ENCODE results near the gene KLHL6. TPM values are rescaled to one million over a fixed set of nuclear protein-coding genes. Genes with fewer than 3 reads are reported as not detected.

KLHL6 gene
- total and polyA plus RNA-seq, 2 of the 8 experiments (the other 6 are each of a cell fraction or from before 2014, with no cell fraction given): 0.05 TPM; not detected in 1

DNA sequence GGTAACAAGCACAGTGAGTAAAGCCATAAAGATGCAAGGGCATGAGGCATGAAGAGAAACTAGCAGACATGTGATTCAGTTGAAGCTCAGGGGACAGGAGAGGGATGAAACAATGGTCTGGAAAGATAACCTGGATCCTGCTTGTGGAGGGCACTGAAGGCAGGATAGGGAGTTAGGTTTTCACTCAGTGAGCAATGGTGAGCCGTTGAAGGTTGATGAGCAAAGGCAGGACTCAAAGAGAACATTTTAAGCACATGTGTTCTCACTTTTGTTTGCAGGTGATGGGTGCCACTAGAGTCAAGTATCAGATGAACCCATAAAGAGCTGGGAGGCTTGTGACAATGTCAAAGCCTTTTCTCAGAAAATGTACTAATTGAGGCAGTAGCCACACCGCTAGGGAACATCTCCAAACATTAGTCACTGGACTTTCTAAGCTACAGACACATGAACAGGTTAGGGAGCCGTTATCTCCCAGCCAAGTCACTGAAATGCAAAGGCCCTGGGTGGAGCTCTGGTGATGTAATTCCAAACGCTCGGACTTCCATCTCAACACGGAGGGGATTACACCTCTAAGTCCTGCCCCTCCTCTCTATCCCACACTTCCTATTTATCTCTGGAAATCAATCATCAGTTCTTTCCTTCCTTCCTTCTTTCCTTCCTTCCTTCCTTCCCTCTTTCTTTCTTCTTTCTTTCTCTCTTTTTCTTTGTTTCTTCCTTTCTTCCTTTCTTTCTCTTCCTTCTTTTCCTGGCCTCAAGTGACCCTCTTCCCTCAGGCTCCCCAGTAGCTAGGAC, 22.7 kb downstream of the KLHL6 start:
- Histone ChIP-seq H3K23me2 (ENCODE audit: low read depth, low read length) (0 out of 2 replicates have a peak, but pooled peaks cover 2% of the 10 kb centered on the region), H2AFZ (ENCODE audit: low read length) (no peak overlapping the region), H2BK15ac (ENCODE audit: low read length) (0 out of 2 replicates have a peak overlapping the region, but pooled peaks have one; percentile 81), H3K4me1 (replicated peaks in 1 of 4; ENCODE audit: control insufficient read depth in 3 of 4, insufficient read depth in 4 of 4, low read length in 3 of 4) (peaks cover 0 to 10% (median 2%) of the 10 kb centered on the region in 4 experiments; a peak in 4 of 7 replicates), H3K4ac (replicated peaks; ENCODE audit: insufficient read length, low read depth, low read length) (no peak overlapping the region), H3K9me3 (ENCODE audit: insufficient read depth in 2 of 2, low read depth in 1 of 2, low read length in 1 of 2) (no peaks in the 10 kb centered on the region), H4K20me1 (replicated peaks in 1 of 2; ENCODE audit: control insufficient read depth in 1 of 2, insufficient read depth in 2 of 2, low read length in 2 of 2) (no peaks in the 10 kb centered on the region), H3K27me3 (replicated peaks in 1 of 4; ENCODE audit: control insufficient read depth in 3 of 4, extremely low read depth in 1 of 4, insufficient read depth in 3 of 4, low read length in 3 of 4) (peaks cover 0 to 2% (median 0%) of the 10 kb centered on the region in 4 experiments; a peak in 1 of 7 replicates), H2BK5ac (ENCODE audit: low read depth, low read length) (no peak overlapping the region), H4K5ac (ENCODE audit: insufficient read length, low read depth, low read length) (no peak overlapping the region), H2BK120ac (replicated peaks; ENCODE audit: low read depth, low read length) (no peak overlapping the region), H4K8ac (ENCODE audit: extremely low read depth, insufficient read depth, low read length) (no peak overlapping the region), H3K4me2 (ENCODE audit: insufficient read depth in 1 of 2, low read depth in 2 of 2, low read length in 2 of 2) (peak overlapping the region in 1 of 2 experiments; percentile 50; a peak in 2 of 4 replicates), H3K18ac (ENCODE audit: extremely low read depth, low read length) (no peak overlapping the region), H2AK5ac (ENCODE audit: low read depth, low read length) (peak overlapping the region; percentile 25; the same call in 1 of the 2 replicates), H3K56ac (replicated peaks; ENCODE audit: insufficient read length, low read depth, low read length) (no peak overlapping the region), H3K23ac (ENCODE audit: insufficient read length) (no peak overlapping the region), H3K36me3 (ENCODE audit: control insufficient read depth in 2 of 4, insufficient read depth in 4 of 4, low read length in 3 of 4) (no peaks in the 10 kb centered on the region), H3K79me1 (ENCODE audit: low read depth, low read length) (no peaks in the 10 kb centered on the region), H3K14ac (ENCODE audit: insufficient read length) (no peak overlapping the region), H3K27ac (ENCODE audit: low read depth, low read length) (no peak overlapping the region), H2BK12ac (ENCODE audit: low read depth, low read length) (peak overlapping the region; percentile 40), H3K79me2 (ENCODE audit: control insufficient read depth in 1 of 2, insufficient read depth in 2 of 2, low read length in 2 of 2) (no peaks in the 10 kb centered on the region), H2BK20ac (ENCODE audit: low read length) (0 out of 2 replicates have a peak overlapping the region, but pooled peaks have one; percentile 35), H3K4me3 (ENCODE audit: extremely low read depth in 1 of 4, insufficient read depth in 2 of 4, low read depth in 3 of 4, low read length in 4 of 4) (peak overlapping the region in 1 of 4 experiments; percentile 43; a peak in 1 of 8 replicates), H4K91ac (replicated peaks; ENCODE audit: insufficient read length, low read length) (no peak overlapping the region), H3K9ac (replicated peaks in 1 of 4; ENCODE audit: extremely low read depth in 1 of 4, low read depth in 3 of 4, low read length in 3 of 4) (no peak overlapping the region)
- POLR2A ChIA-PET (ENCODE audit: partially characterized antibody): interaction anchor here (1.8 kb wide), 1 partner anchor 12 kb away, joined by 5 read pairs; no protein-coding TSS in a partner anchor
- no peak for FAIRE-seq
- no peak for DNase-seq (ENCODE audit: low read depth in 1 of 2, low spot score in 2 of 2)
- TF ChIP-seq CEBPB (IDR thresholded peaks at IDR 0.05; ENCODE audit: low read depth, low read length) (peak; percentile 64; the same call in 1 of the 2 replicates), KDM1A (IDR thresholded peaks at IDR 0.05; ENCODE audit: borderline replicate concordance, low read length) (no peak)
- CTCF ChIA-PET (ENCODE audit: partially characterized antibody): interaction anchor here (0.6 to 1.4 kb wide), 3 partner anchors 53 to 166 kb away, joined by 4 to 8 read pairs (median 5); no protein-coding TSS in a partner anchor
- 71% methylated on average over 6 of the region's 6 CpGs; no CpG with 5 or more reads in 1 of the 2 experiments for WGBS, 2 experiments (ENCODE audit: extremely low coverage in 1 of 2, insufficient coverage in 1 of 2, insufficient read length in 1 of 2, insufficient replicate concordance in 2 of 2, low coverage in 1 of 2, low lambda C conversion rate in 2 of 2, missing lambda C conversion rate in 1 of 2)
